HT1080 (cell line): ENCODE data around the gene ENO3. TPM values are rescaled to one million over a fixed set of nuclear protein-coding genes. Genes with fewer than 3 reads are reported as not detected.

ENCODE experiments used
- DNase-seq: peaks from one replicate; pipeline ENCODE4 v3.0.0-alpha.2; 2015; ENCODE audit warnings: low read depth
- total RNA-seq: library from RNA; depleted of rRNA; stranded (reverse); fragments of >200 nt; shearing (Covaris generic); gene quantifications from 2 replicates; pipeline ENCODE4 v1.2.3, GENCODE V29; 2014

The ENO3 gene
- total RNA-seq, 1 experiment from 2014 or later: 3.0 TPM

GRCh38 chr17:4936436-4936835 is 14.5 kb upstream of the ENO3 start:
- no peak for DNase-seq

GRCh38 chr17:4937553-4937952 is 13.4 kb upstream of the ENO3 start:
- no peak for DNase-seq

- DNase-seq: no peak
Measured at GRCh38 chr17:4938069-4938491, 12.8 kb upstream of the ENO3 start.

GRCh38 chr17:4938688-4939545 is 12.0 kb upstream of the ENO3 start:
- no peak for DNase-seq

- DNase-seq: no peak
Measured at GRCh38 chr17:4939546-4939795, 11.4 kb upstream of the ENO3 start.

- DNase-seq: peak; percentile 99
Measured at GRCh38 chr17:4939796-4940554, 10.9 kb upstream of the ENO3 start, which contains the start of the genes RNF167 and SLC25A11. Gene RNF167, plus strand, starts transcription at chr17:4940268. Its CDS starts 642 bp downstream, at chr17:4940910. Gene SLC25A11, minus strand, starts transcription at chr17:4940046. Its CDS starts 136 bp downstream, at chr17:4939910.

GRCh38 chr17:4940555-4941318 is 10.2 kb upstream of the ENO3 start:
- no peak for DNase-seq

- no peak for DNase-seq
Measured at GRCh38 chr17:4941319-4941610, 9.7 kb upstream of the ENO3 start.

- no peak for DNase-seq
Measured at GRCh38 chr17:4942760-4943508, 8.0 kb upstream of the ENO3 start.

GRCh38 chr17:4944163-4944553 is 6.8 kb upstream of the ENO3 start:
- no peak for DNase-seq

- DNase-seq: no peak
Measured at GRCh38 chr17:4944554-4945175, 6.3 kb upstream of the ENO3 start.

- peak; percentile 92 for DNase-seq
Measured at GRCh38 chr17:4945176-4945943, 5.6 kb upstream of the ENO3 start.

- DNase-seq: no peak
Measured at GRCh38 chr17:4945944-4946280, 5.0 kb upstream of the ENO3 start.

- DNase-seq: no peak
Measured at GRCh38 chr17:4946312-4946976, 4.5 kb upstream of the ENO3 start.

GRCh38 chr17:4947010-4947410 is 3.9 kb upstream of the ENO3 start:
- no peak for DNase-seq

- peak; percentile 80 for DNase-seq
Measured at GRCh38 chr17:4947411-4948165, 3.3 kb upstream of the ENO3 start.

- peak; percentile 80 for DNase-seq
Measured at GRCh38 chr17:4948166-4948930, 2.6 kb upstream of the ENO3 start, which contains the start of gene PFN1. Gene PFN1, minus strand, starts transcription at chr17:4948530. Its CDS starts 136 bp downstream, at chr17:4948394.

- DNase-seq: peak; percentile 89
Measured at GRCh38 chr17:4948931-4949320, 2.0 kb upstream of the ENO3 start.
